Esophagus muscularis mucosa (tissue), 4 donors: ENCODE results near the gene RHOT2.

Source experiments
- EP300 ChIP-seq: sonication (generic); formaldehyde crosslinking; IDR thresholded peaks from one replicate; pipeline ENCODE4 v1.6.1; 2017; ENCODE audit warnings: antibody characterized with exemption
- POLR2A ChIP-seq: fragments of 450-650 bp; IDR thresholded peaks from one replicate; pipeline ENCODE4 v1.6.1; 2017; ENCODE audit warnings: antibody characterized with exemption, moderate library complexity, mild to moderate bottlenecking, low read depth
- POLR2AphosphoS5 ChIP-seq, 2 donors: sonication (generic); formaldehyde crosslinking; IDR thresholded peaks; one replicate each; pipeline ENCODE4 v1.6.1; 2017; ENCODE audit warnings: antibody characterized with exemption in 2 of 2
- TF ChIP-seq, protein P1 (sequence below), 3 experiments: fragments of 200-600 bp in 2 of 3; fragments of 450-650 bp in 1 of 3; sonication (generic) in 2 of 3; IDR thresholded peaks; one replicate each; pipeline ENCODE4 v1.5.1; 2017 to 2019; ENCODE audit warnings: antibody characterized with exemption in 3 of 3, mild to moderate bottlenecking in 2 of 3, moderate library complexity in 1 of 3

DNA sequence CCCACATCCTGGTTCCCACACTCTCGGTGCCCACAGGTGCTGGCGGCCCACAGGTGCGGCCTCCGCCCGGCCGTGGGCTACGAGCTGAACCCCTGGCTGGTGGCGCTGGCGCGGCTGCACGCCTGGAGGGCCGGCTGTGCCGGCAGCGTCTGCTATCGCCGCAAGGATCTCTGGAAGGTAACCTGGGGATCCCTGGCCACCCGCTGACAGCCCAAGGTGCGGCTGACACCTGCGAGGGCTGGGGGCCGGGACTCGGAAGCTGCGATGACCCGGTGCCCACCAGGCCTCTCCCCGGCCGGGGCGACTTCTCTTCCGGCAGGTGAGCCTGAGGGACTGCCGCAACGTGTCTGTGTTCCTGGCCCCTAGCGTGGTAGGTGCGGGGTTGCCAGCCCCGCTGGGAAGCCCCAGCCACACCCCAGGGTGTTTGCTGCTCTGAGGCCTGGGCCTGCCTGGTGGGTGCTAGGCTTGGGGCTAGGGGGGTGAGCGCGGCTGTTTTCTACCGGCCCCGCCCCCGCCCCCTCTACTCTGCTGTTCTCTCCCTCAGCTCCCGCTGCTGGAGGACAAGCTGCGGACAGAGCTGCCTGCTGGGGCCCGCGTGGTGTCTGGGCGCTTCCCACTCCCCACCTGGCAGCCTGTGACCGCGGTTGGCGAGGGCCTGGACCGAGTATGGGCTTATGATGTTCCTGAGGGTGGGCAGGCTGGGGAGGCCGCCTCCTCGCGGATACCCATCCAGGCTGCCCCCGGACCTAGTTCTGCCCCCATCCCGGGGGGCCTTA, 54.0 kb downstream of the RHOT2 start:
- TF ChIP-seq EP300 = no peak
- TF ChIP-seq, protein P1, sequence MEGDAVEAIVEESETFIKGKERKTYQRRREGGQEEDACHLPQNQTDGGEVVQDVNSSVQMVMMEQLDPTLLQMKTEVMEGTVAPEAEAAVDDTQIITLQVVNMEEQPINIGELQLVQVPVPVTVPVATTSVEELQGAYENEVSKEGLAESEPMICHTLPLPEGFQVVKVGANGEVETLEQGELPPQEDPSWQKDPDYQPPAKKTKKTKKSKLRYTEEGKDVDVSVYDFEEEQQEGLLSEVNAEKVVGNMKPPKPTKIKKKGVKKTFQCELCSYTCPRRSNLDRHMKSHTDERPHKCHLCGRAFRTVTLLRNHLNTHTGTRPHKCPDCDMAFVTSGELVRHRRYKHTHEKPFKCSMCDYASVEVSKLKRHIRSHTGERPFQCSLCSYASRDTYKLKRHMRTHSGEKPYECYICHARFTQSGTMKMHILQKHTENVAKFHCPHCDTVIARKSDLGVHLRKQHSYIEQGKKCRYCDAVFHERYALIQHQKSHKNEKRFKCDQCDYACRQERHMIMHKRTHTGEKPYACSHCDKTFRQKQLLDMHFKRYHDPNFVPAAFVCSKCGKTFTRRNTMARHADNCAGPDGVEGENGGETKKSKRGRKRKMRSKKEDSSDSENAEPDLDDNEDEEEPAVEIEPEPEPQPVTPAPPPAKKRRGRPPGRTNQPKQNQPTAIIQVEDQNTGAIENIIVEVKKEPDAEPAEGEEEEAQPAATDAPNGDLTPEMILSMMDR (IDR thresholded peaks at IDR 0.05) = no peak
- TF ChIP-seq POLR2AphosphoS5 (IDR thresholded peaks at IDR 0.05) = no peak
- no peak for TF ChIP-seq POLR2A
